Osteoblast (primary cell): Measurements from ENCODE around the gene GALNT6. TPM values are rescaled to one million over a fixed set of nuclear protein-coding genes. Genes with fewer than 3 reads are reported as not detected.
A peak's percentile ranks its signal among the peaks of the same experiment; 100 is the strongest.

Experiments
- DNase-seq: peaks from one replicate; pipeline ENCODE4 v3.0.0; 2011; ENCODE audit warnings: low spot score, mixed read lengths; ENCODE audit not compliant: insufficient read length; ENCODE audit errors: missing footprints
- H2AFZ ChIP-seq: 2 replicates; pipeline ENCODE4 v1.6.0; 2011; ENCODE audit warnings: mild to moderate bottlenecking, low read length
- H3K27ac ChIP-seq: 2 replicates; pipeline ENCODE4 v1.5.1; 2011; ENCODE audit warnings: mild to moderate bottlenecking, low read depth, low read length, moderate library complexity
- H3K27me3 ChIP-seq: 2 replicates; pipeline ENCODE4 v1.6.0; 2012; ENCODE audit warnings: mild to moderate bottlenecking, control low read depth, inconsistent platforms, low read length, moderate library complexity; ENCODE audit not compliant: insufficient read depth
- H3K36me3 ChIP-seq: 2 replicates; pipeline ENCODE4 v1.5.1; 2011; ENCODE audit warnings: mild to moderate bottlenecking, low read length, control low read depth, moderate library complexity; ENCODE audit not compliant: insufficient read depth
- H3K4me1 ChIP-seq: 2 replicates; pipeline ENCODE4 v1.5.1; 2011; ENCODE audit warnings: mild to moderate bottlenecking, low read length, control low read depth, moderate library complexity; ENCODE audit not compliant: insufficient read depth
- H3K4me2 ChIP-seq: 2 replicates; pipeline ENCODE4 v1.6.0; 2011; ENCODE audit warnings: mild to moderate bottlenecking, low read length; ENCODE audit not compliant: insufficient read depth
- H3K4me3 ChIP-seq: fragments of 200-600 bp; sonication (generic); 3 replicates; pipeline ENCODE4 v1.5.1; 2012; ENCODE audit warnings: mild to moderate bottlenecking, low read length, inconsistent platforms; ENCODE audit not compliant: insufficient read depth
- H3K79me2 ChIP-seq: 2 replicates; pipeline ENCODE4 v1.6.0; 2012; ENCODE audit warnings: mild to moderate bottlenecking, low read length, control low read depth, inconsistent platforms; ENCODE audit not compliant: insufficient read depth
- H3K9me3 ChIP-seq: 2 replicates; pipeline ENCODE4 v1.5.1; 2011; ENCODE audit warnings: low read depth, low read length, control low read depth
- H4K20me1 ChIP-seq: 2 replicates; pipeline ENCODE4 v1.6.0; 2012; ENCODE audit warnings: mild to moderate bottlenecking, low read length, control low read depth; ENCODE audit not compliant: insufficient read depth
- CTCF ChIP-seq: IDR thresholded peaks from 2 replicates; pipeline ENCODE4 v1.5.1; 2011; ENCODE audit warnings: mild to moderate bottlenecking, low read depth, low read length, moderate library complexity; ENCODE audit errors: extremely low read depth
- total RNA-seq: library from RNA; depleted of rRNA; stranded (reverse); fragments of >200 nt; gene quantifications from 2 replicates; pipeline ENCODE4 v1.2.3, GENCODE V29; 2012

The GALNT6 gene
- total RNA-seq, 1 donor = 9.8 TPM

GRCh38 chr12:51378749-51379148, 12.5 kb downstream of the GALNT6 start:
- Histone ChIP-seq H3K27ac (no peak overlapping the region), H3K9me3 (no peaks in the 10 kb centered on the region), H3K4me3 (no peak overlapping the region), H4K20me1 (no peaks in the 10 kb centered on the region), H2AFZ (no peak overlapping the region), H3K36me3 (no peaks in the 10 kb centered on the region), H3K4me2 (no peak overlapping the region), H3K4me1 (no peaks in the 10 kb centered on the region), H3K79me2 (no peaks in the 10 kb centered on the region), H3K27me3 (no peaks in the 10 kb centered on the region)
- DNase-seq = no peak
- TF ChIP-seq CTCF = no peak

- Histone ChIP-seq H3K79me2 (no peaks in the 10 kb centered on the region), H3K9me3 (no peaks in the 10 kb centered on the region), H3K27ac (no peak overlapping the region), H3K27me3 (no peaks in the 10 kb centered on the region), H3K4me1 (peaks cover 3% of the 10 kb centered on the region), H3K36me3 (no peaks in the 10 kb centered on the region), H2AFZ (no peak overlapping the region), H4K20me1 (no peaks in the 10 kb centered on the region), H3K4me3 (no peak overlapping the region), H3K4me2 (no peak overlapping the region)
- peak; percentile 66 for DNase-seq
- TF ChIP-seq CTCF = no peak
These were observed 13.9 kb downstream of the GALNT6 start for GRCh38 chr12:51377099-51377984.

- Histone ChIP-seq H3K36me3 (no peaks in the 10 kb centered on the region), H2AFZ (peak overlapping the region; percentile 16)
- no peak for TF ChIP-seq CTCF
These were observed 16.4 kb downstream of the GALNT6 start for GRCh38 chr12:51374856-51375255.

DNA sequence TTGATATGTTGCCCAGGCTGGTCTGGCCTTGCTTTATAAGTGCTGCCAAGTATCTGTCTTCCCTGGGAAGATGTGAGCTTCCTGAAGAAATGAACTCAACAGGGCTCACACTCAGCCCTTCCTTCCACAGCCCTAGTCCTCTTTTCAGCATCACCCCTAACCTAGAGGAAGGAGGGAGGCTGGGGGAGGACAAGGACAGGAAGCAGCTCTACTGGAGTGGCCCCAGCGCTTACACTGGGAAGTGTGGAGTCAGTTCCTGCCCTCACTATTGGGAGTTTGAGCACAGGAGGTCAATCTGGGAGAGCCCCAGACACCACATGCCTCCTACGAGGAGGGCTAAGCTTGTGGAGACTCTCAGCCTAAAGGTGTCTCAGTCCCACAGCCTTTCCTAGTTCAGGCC, 16.8 kb downstream of the GALNT6 start:
- H3K79me2 ChIP-seq = no peaks in the 10 kb centered on the region
- no peak for DNase-seq
- no peak overlapping the region for H3K4me2 ChIP-seq
- no peak overlapping the region for H3K4me3 ChIP-seq
- H3K9me3 ChIP-seq = no peaks in the 10 kb centered on the region
- H3K4me1 ChIP-seq = peaks cover 22% of the 10 kb centered on the region
- H4K20me1 ChIP-seq = no peaks in the 10 kb centered on the region
- peak overlapping the region; percentile 16 for H2AFZ ChIP-seq
- H3K36me3 ChIP-seq = no peaks in the 10 kb centered on the region
- no peak overlapping the region for H3K27ac ChIP-seq
- TF ChIP-seq CTCF = no peak
- H3K27me3 ChIP-seq = no peaks in the 10 kb centered on the region

More at GRCh38 chr12:51374856-51375255, 16.4 kb downstream of the GALNT6 start:
- Histone ChIP-seq H3K27me3 (no peaks in the 10 kb centered on the region), H3K27ac (no peak overlapping the region), H4K20me1 (no peaks in the 10 kb centered on the region), H3K4me1 (peaks cover 19% of the 10 kb centered on the region), H3K9me3 (no peaks in the 10 kb centered on the region), H3K4me3 (no peak overlapping the region), H3K79me2 (no peaks in the 10 kb centered on the region), H3K4me2 (no peak overlapping the region)
- no peak for DNase-seq
